HEK293 (cell line): ENCODE data around the gene LHFPL6.
A peak's percentile ranks its signal among the peaks of the same experiment; 100 is the strongest.

ENCODE experiments used
- CTCF ChIA-PET: fragments of 350-600 bp; formaldehyde crosslinking; extraction: SDS; loops from one replicate; lab custom pipeline; 2021; ENCODE audit warnings: antibody characterized with exemption; lab: Yijun Ruan, JAX
- POLR2A ChIA-PET: fragments of 300-600 bp; formaldehyde crosslinking; extraction: SDS; loops from one replicate; lab custom pipeline; 2020; ENCODE audit warnings: antibody characterized with exemption, inconsistent platforms; lab: Yijun Ruan, JAX
- H3K27ac ChIP-seq: fragments of 200-500 bp; sonication (Bioruptor generic); 2 replicates; pipeline ENCODE4 v1.5.1; 2014; ENCODE audit warnings: low read depth, low read length, control low read depth, inconsistent platforms; ENCODE audit errors: extremely low read depth
- H3K36me3 ChIP-seq, 2 experiments: fragments of 200-500 bp in 1 of 2; sonication (Bioruptor generic) in 1 of 2; 1 replicate in 1 of 2; 2 replicates in 1 of 2; pipeline ENCODE4 v1.5.1; 2014 to 2017; ENCODE audit warnings: inconsistent platforms in 2 of 2, low read length in 2 of 2; ENCODE audit not compliant: control insufficient read depth in 2 of 2, insufficient read depth in 1 of 2
- H3K4me1 ChIP-seq: fragments of 200-500 bp; sonication (Bioruptor generic); 2 replicates; pipeline ENCODE4 v1.5.1; 2014; ENCODE audit warnings: mild to moderate bottlenecking, low read length, inconsistent platforms; ENCODE audit not compliant: control insufficient read depth, insufficient read depth
- H3K4me3 ChIP-seq: 2 replicates; pipeline ENCODE4 v1.5.1; 2011; ENCODE audit warnings: low read depth, mild to moderate bottlenecking, control low read depth, low read length, moderate library complexity
- H3K9me3 ChIP-seq: fragments of 200-500 bp; sonication (Bioruptor generic); 2 replicates; pipeline ENCODE4 v1.5.1; 2014; ENCODE audit warnings: low read depth, low read length, inconsistent platforms; ENCODE audit not compliant: control insufficient read depth, insufficient read depth
- FEZF1 ChIP-seq: fragments of 450-650 bp; formaldehyde crosslinking; IDR thresholded peaks from 2 replicates; pipeline ENCODE4 v1.5.1; 2016; ENCODE audit warnings: missing biosample characterization, missing genetic modification characterization
- GLIS1 ChIP-seq: fragments of 450-650 bp; formaldehyde crosslinking; IDR thresholded peaks from 2 replicates; pipeline ENCODE4 v1.5.1; 2016; ENCODE audit warnings: missing biosample characterization, missing genetic modification characterization
- KLF1 ChIP-seq: fragments of 450-650 bp; formaldehyde crosslinking; IDR thresholded peaks from 2 replicates; pipeline ENCODE4 v1.5.1; 2016; ENCODE audit warnings: missing biosample characterization, missing genetic modification characterization
- KLF10 ChIP-seq: fragments of 450-650 bp; IDR thresholded peaks from 2 replicates; pipeline ENCODE4 v1.5.1; 2018; ENCODE audit warnings: missing biosample characterization, mild to moderate bottlenecking, missing genetic modification characterization
- KLF9 ChIP-seq: fragments of 450-650 bp; formaldehyde crosslinking; IDR thresholded peaks from 2 replicates; pipeline ENCODE4 v1.5.1; 2016; ENCODE audit warnings: missing biosample characterization, missing genetic modification characterization, low read depth
- PRDM1 ChIP-seq: fragments of 450-650 bp; formaldehyde crosslinking; IDR thresholded peaks from 2 replicates; pipeline ENCODE4; 2016; ENCODE audit warnings: missing biosample characterization, missing genetic modification characterization
- RBAK ChIP-seq: fragments of 450-650 bp; formaldehyde crosslinking; IDR thresholded peaks from 2 replicates; pipeline ENCODE4 v1.5.1; 2016; ENCODE audit warnings: missing biosample characterization, missing genetic modification characterization
- SP3 ChIP-seq: fragments of 450-650 bp; formaldehyde crosslinking; IDR thresholded peaks from 2 replicates; pipeline ENCODE4 v1.5.1; 2016; ENCODE audit warnings: missing biosample characterization, missing genetic modification characterization
- ZFP3 ChIP-seq: fragments of 450-650 bp; formaldehyde crosslinking; IDR thresholded peaks from 2 replicates; pipeline ENCODE4 v1.5.1; 2016; ENCODE audit warnings: low read depth, missing biosample characterization, missing genetic modification characterization
- ZNF114 ChIP-seq: fragments of 450-650 bp; formaldehyde crosslinking; IDR thresholded peaks from 2 replicates; pipeline ENCODE4 v1.5.0; 2017; ENCODE audit warnings: missing biosample characterization, missing genetic modification characterization
- ZNF19 ChIP-seq: fragments of 450-650 bp; formaldehyde crosslinking; IDR thresholded peaks from 2 replicates; pipeline ENCODE4; 2016; ENCODE audit warnings: missing biosample characterization, missing genetic modification characterization, low read depth
- ZNF202 ChIP-seq: fragments of 450-650 bp; formaldehyde crosslinking; IDR thresholded peaks from 2 replicates; pipeline ENCODE4 v1.5.1; 2016; ENCODE audit warnings: missing biosample characterization, missing genetic modification characterization, borderline replicate concordance
- ZNF239 ChIP-seq: fragments of 450-650 bp; formaldehyde crosslinking; IDR thresholded peaks from 2 replicates; pipeline ENCODE4 v1.5.1; 2016; ENCODE audit warnings: missing biosample characterization, missing genetic modification characterization
- ZNF248 ChIP-seq: fragments of 450-650 bp; formaldehyde crosslinking; IDR thresholded peaks from 2 replicates; pipeline ENCODE4 v1.5.1; 2017; ENCODE audit warnings: missing biosample characterization, missing genetic modification characterization
- ZNF311 ChIP-seq: fragments of 450-650 bp; formaldehyde crosslinking; IDR thresholded peaks from 2 replicates; pipeline ENCODE4 v1.5.1; 2017; ENCODE audit warnings: missing biosample characterization, missing genetic modification characterization, borderline replicate concordance
- ZNF324 ChIP-seq: fragments of 450-650 bp; formaldehyde crosslinking; IDR thresholded peaks from 2 replicates; pipeline ENCODE4 v1.5.1; 2016; ENCODE audit warnings: missing biosample characterization, missing genetic modification characterization
- ZNF350 ChIP-seq: fragments of 450-650 bp; formaldehyde crosslinking; IDR thresholded peaks from 2 replicates; pipeline ENCODE4 v1.5.0; 2017; ENCODE audit warnings: missing biosample characterization, mild to moderate bottlenecking, missing genetic modification characterization
- ZNF473 ChIP-seq: fragments of 450-650 bp; formaldehyde crosslinking; IDR thresholded peaks from 2 replicates; pipeline ENCODE4 v1.5.1; 2017; ENCODE audit warnings: missing biosample characterization, missing genetic modification characterization
- ZNF501 ChIP-seq: fragments of 450-650 bp; formaldehyde crosslinking; IDR thresholded peaks from 2 replicates; pipeline ENCODE4 v1.5.1; 2016; ENCODE audit warnings: missing biosample characterization, missing genetic modification characterization
- ZNF549 ChIP-seq: fragments of 450-650 bp; IDR thresholded peaks from 2 replicates; pipeline ENCODE4 v1.5.1; 2018; ENCODE audit warnings: missing biosample characterization, missing genetic modification characterization, mild to moderate bottlenecking, inconsistent platforms, moderate library complexity
- ZNF624 ChIP-seq: fragments of 450-650 bp; formaldehyde crosslinking; IDR thresholded peaks from 2 replicates; pipeline ENCODE4 v1.5.1; 2017; ENCODE audit warnings: missing biosample characterization, missing genetic modification characterization
- ZNF701 ChIP-seq: fragments of 450-650 bp; formaldehyde crosslinking; IDR thresholded peaks from 2 replicates; pipeline ENCODE4 v1.5.1; 2016; ENCODE audit warnings: missing biosample characterization, missing genetic modification characterization
- ZNF768 ChIP-seq: fragments of 450-650 bp; formaldehyde crosslinking; IDR thresholded peaks from 2 replicates; pipeline ENCODE4 v1.5.1; 2018; ENCODE audit warnings: missing biosample characterization, mild to moderate bottlenecking, missing genetic modification characterization
- ZNF843 ChIP-seq: fragments of 450-650 bp; formaldehyde crosslinking; IDR thresholded peaks from 2 replicates; pipeline ENCODE4 v1.5.1; 2016; ENCODE audit warnings: missing biosample characterization, missing genetic modification characterization
- ZSCAN30 ChIP-seq: fragments of 450-650 bp; IDR thresholded peaks from 2 replicates; pipeline ENCODE4 v1.5.1; 2018; ENCODE audit warnings: missing biosample characterization, mild to moderate bottlenecking, missing genetic modification characterization, moderate library complexity
- TF ChIP-seq, protein P1 (sequence below): fragments of 450-650 bp; formaldehyde crosslinking; IDR thresholded peaks from 2 replicates; pipeline ENCODE4 v1.5.1; 2016; ENCODE audit warnings: missing biosample characterization, missing genetic modification characterization
- TF ChIP-seq, protein P2 (sequence below): fragments of 450-650 bp; formaldehyde crosslinking; IDR thresholded peaks from 2 replicates; pipeline ENCODE4 v1.5.1; 2017; ENCODE audit warnings: missing biosample characterization, missing genetic modification characterization
- TF ChIP-seq, protein P3 (sequence below): fragments of 450-650 bp; formaldehyde crosslinking; IDR thresholded peaks from 2 replicates; pipeline ENCODE4 v1.5.1; 2016; ENCODE audit warnings: missing biosample characterization, missing genetic modification characterization
- TF ChIP-seq, protein P4 (sequence below): fragments of 450-650 bp; formaldehyde crosslinking; IDR thresholded peaks from 2 replicates; pipeline ENCODE4 v1.5.1; 2016; ENCODE audit warnings: missing biosample characterization, missing genetic modification characterization
- TF ChIP-seq, protein P5 (sequence below): fragments of 450-650 bp; IDR thresholded peaks from 2 replicates; pipeline ENCODE4 v1.5.1; 2018; ENCODE audit warnings: missing biosample characterization, mild to moderate bottlenecking, missing genetic modification characterization

Gene LHFPL6

DNA sequence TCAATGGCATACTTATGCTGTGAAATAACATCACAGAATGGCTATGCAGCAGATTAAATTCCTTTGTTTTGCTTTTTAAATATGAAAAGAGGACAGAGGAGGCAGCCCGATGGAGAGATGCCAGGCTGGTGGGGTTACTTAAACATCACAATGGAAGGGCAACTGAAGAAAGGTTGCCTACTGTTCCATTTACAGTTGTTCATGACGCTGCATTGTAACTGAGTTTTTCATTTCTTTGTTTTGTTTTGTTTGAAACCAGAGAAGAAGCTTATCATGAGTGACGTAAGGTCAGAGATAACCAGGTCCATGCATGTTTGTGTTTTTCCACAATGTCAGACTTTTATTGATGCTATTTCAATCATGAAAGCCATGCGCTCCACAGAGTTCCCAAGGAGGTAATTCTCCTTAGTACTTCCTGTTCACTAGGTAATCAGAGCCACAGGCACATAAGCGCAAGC lies 273.8 kb downstream of the LHFPL6 start:
- ChIA-PET CTCF (interaction anchor here (0.6 kb wide), 1 partner anchor 58 kb away, joined by 4 read pairs; no protein-coding TSS in a partner anchor), POLR2A (no interaction called here)
- peak overlapping the region; percentile 47; the same call in 1 of the 2 replicates for H3K27ac ChIP-seq
- TF ChIP-seq ZNF202: no peak
- TF ChIP-seq, protein P1, sequence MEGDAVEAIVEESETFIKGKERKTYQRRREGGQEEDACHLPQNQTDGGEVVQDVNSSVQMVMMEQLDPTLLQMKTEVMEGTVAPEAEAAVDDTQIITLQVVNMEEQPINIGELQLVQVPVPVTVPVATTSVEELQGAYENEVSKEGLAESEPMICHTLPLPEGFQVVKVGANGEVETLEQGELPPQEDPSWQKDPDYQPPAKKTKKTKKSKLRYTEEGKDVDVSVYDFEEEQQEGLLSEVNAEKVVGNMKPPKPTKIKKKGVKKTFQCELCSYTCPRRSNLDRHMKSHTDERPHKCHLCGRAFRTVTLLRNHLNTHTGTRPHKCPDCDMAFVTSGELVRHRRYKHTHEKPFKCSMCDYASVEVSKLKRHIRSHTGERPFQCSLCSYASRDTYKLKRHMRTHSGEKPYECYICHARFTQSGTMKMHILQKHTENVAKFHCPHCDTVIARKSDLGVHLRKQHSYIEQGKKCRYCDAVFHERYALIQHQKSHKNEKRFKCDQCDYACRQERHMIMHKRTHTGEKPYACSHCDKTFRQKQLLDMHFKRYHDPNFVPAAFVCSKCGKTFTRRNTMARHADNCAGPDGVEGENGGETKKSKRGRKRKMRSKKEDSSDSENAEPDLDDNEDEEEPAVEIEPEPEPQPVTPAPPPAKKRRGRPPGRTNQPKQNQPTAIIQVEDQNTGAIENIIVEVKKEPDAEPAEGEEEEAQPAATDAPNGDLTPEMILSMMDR (tag by site-specific recombination): no peak
- TF ChIP-seq ZNF324 (tag by site-specific recombination): 0 out of 2 replicates have a peak, but pooled peaks have one; percentile 60
- TF ChIP-seq, protein P2, sequence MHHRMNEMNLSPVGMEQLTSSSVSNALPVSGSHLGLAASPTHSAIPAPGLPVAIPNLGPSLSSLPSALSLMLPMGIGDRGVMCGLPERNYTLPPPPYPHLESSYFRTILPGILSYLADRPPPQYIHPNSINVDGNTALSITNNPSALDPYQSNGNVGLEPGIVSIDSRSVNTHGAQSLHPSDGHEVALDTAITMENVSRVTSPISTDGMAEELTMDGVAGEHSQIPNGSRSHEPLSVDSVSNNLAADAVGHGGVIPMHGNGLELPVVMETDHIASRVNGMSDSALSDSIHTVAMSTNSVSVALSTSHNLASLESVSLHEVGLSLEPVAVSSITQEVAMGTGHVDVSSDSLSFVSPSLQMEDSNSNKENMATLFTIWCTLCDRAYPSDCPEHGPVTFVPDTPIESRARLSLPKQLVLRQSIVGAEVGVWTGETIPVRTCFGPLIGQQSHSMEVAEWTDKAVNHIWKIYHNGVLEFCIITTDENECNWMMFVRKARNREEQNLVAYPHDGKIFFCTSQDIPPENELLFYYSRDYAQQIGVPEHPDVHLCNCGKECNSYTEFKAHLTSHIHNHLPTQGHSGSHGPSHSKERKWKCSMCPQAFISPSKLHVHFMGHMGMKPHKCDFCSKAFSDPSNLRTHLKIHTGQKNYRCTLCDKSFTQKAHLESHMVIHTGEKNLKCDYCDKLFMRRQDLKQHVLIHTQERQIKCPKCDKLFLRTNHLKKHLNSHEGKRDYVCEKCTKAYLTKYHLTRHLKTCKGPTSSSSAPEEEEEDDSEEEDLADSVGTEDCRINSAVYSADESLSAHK: peak; percentile 68
- TF ChIP-seq ZNF248 (tag by site-specific recombination): no peak
- no peak for TF ChIP-seq ZNF19 (tag by site-specific recombination)
- TF ChIP-seq ZNF239 (tag by site-specific recombination): no peak
- TF ChIP-seq RBAK: no peak
- TF ChIP-seq SP3 (tag by site-specific recombination): no peak
- no peak for TF ChIP-seq ZNF768 (tag by site-specific recombination)
- TF ChIP-seq, protein P3, sequence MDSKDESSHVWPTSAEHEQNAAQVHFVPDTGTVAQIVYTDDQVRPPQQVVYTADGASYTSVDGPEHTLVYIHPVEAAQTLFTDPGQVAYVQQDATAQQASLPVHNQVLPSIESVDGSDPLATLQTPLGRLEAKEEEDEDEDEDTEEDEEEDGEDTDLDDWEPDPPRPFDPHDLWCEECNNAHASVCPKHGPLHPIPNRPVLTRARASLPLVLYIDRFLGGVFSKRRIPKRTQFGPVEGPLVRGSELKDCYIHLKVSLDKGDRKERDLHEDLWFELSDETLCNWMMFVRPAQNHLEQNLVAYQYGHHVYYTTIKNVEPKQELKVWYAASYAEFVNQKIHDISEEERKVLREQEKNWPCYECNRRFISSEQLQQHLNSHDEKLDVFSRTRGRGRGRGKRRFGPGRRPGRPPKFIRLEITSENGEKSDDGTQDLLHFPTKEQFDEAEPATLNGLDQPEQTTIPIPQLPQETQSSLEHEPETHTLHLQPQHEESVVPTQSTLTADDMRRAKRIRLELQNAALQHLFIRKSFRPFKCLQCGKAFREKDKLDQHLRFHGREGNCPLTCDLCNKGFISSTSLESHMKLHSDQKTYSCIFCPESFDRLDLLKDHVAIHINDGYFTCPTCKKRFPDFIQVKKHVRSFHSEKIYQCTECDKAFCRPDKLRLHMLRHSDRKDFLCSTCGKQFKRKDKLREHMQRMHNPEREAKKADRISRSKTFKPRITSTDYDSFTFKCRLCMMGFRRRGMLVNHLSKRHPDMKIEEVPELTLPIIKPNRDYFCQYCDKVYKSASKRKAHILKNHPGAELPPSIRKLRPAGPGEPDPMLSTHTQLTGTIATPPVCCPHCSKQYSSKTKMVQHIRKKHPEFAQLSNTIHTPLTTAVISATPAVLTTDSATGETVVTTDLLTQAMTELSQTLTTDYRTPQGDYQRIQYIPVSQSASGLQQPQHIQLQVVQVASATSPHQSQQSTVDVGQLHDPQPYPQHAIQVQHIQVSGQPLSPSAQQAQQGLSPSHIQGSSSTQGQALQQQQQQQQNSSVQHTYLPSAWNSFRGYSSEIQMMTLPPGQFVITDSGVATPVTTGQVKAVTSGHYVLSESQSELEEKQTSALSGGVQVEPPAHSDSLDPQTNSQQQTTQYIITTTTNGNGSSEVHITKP (tag by site-specific recombination): no peak
- peak; percentile 97 for TF ChIP-seq FEZF1 (tag by site-specific recombination)
- TF ChIP-seq, protein P4, sequence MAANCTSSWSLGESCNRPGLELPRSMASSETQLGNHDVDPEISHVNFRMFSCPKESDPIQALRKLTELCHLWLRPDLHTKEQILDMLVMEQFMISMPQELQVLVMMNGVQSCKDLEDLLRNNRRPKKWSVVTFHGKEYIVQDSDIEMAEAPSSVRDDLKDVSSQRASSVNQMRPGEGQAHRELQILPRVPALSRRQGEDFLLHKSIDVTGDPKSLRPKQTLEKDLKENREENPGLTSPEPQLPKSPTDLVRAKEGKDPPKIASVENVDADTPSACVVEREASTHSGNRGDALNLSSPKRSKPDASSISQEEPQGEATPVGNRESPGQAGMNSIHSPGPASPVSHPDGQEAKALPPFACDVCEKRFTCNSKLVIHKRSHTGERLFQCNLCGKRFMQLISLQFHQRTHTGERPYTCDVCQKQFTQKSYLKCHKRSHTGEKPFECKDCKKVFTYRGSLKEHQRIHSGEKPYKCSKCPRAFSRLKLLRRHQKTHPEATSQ (tag by site-specific recombination): no peak
- TF ChIP-seq ZSCAN30 (tag by site-specific recombination): 0 out of 2 replicates have a peak, but pooled peaks have one; percentile 58
- TF ChIP-seq ZNF501: no peak
- no peak for TF ChIP-seq ZNF114
- no peak for TF ChIP-seq KLF1 (tag by site-specific recombination)
- TF ChIP-seq ZNF473 (tag by site-specific recombination): no peak
- TF ChIP-seq ZFP3 (tag by site-specific recombination): no peak
- TF ChIP-seq GLIS1 (tag by site-specific recombination): peak; percentile 98
- TF ChIP-seq KLF9 (tag by site-specific recombination): no peak
- no peak for TF ChIP-seq ZNF701
- TF ChIP-seq, protein P5, sequence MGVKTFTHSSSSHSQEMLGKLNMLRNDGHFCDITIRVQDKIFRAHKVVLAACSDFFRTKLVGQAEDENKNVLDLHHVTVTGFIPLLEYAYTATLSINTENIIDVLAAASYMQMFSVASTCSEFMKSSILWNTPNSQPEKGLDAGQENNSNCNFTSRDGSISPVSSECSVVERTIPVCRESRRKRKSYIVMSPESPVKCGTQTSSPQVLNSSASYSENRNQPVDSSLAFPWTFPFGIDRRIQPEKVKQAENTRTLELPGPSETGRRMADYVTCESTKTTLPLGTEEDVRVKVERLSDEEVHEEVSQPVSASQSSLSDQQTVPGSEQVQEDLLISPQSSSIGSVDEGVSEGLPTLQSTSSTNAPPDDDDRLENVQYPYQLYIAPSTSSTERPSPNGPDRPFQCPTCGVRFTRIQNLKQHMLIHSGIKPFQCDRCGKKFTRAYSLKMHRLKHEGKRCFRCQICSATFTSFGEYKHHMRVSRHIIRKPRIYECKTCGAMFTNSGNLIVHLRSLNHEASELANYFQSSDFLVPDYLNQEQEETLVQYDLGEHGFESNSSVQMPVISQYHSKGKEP (tag by site-specific recombination): peak; percentile 80
- TF ChIP-seq ZNF624 (tag by site-specific recombination): no peak
- peak; percentile 95 for TF ChIP-seq ZNF843
- TF ChIP-seq ZNF311 (tag by site-specific recombination): no peak
- no peak for TF ChIP-seq PRDM1 (tag by site-specific recombination)
- no peak for TF ChIP-seq ZNF350
- peak; percentile 58; the same call in 1 of the 2 replicates for TF ChIP-seq KLF10 (tag by site-specific recombination)
- TF ChIP-seq ZNF549 (tag by site-specific recombination): no peak

More for the DNA sequence above, 273.8 kb downstream of the LHFPL6 start:
- no peaks in the 10 kb centered on the region for H3K9me3 ChIP-seq
- H3K36me3 ChIP-seq: no peaks in the 10 kb centered on the region
- H3K4me3 ChIP-seq: no peak overlapping the region
- peaks cover 18% of the 10 kb centered on the region for H3K4me1 ChIP-seq
